Amniotic stem cell (primary cell): Measurements from ENCODE around the gene SLC39A9.
A peak's percentile ranks its signal among the peaks of the same experiment; 100 is the strongest.

Experiments
- DNase-seq: peaks from one replicate; lab custom pipeline; 2025; lab: John Stamatoyannopoulos, UW

SLC39A9 gene, protein sequence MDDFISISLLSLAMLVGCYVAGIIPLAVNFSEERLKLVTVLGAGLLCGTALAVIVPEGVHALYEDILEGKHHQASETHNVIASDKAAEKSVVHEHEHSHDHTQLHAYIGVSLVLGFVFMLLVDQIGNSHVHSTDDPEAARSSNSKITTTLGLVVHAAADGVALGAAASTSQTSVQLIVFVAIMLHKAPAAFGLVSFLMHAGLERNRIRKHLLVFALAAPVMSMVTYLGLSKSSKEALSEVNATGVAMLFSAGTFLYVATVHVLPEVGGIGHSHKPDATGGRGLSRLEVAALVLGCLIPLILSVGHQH

DNA sequence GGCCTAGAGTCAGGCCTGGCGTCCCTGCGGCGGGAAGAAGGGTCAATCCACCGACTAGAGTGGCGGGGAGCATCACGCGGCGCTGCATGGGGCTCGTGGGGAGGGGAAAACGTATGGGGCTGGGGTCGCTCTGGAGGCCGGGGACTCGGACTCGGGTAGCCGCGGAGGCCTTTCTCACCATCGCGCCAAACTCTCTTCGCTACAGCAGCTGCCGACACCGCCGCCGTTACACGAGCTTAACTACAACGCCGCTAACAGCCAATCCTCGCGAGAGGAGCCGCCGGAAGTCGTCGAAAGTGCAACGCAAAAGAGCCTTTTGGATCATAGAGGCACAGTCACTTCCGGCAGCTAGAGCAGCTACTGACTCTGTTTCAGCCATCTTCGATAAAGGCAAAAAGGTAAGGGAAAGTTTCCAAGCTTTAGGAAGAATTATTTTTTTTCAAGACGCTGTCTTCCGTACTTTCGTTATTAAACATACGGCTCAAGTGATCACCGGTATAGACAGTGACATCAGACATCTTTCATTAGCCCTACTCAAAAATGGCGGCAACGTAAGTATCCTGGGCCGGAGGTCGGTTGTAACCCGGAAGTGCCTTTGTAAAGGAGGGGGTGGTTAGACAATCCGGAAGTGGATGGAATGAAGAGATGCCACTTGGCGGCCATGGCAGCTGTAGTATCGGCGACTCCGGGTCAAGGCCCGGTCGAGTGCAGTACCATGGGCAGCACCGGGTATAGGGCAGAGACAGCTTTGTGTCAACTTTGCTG lies at the start of gene SLC39A9, which contains the start of gene ERH:
Gene SLC39A9 (plus strand): TSS at position 640 of the 765 bp plus-strand sequence. CDS start 678 bp downstream, outside the sequence.
Gene ERH (minus strand): TSS at position 247 of the 765 bp plus-strand sequence. CDS start 66 bp downstream, at position 181.
- DNase-seq: peak; percentile 97

DNA sequence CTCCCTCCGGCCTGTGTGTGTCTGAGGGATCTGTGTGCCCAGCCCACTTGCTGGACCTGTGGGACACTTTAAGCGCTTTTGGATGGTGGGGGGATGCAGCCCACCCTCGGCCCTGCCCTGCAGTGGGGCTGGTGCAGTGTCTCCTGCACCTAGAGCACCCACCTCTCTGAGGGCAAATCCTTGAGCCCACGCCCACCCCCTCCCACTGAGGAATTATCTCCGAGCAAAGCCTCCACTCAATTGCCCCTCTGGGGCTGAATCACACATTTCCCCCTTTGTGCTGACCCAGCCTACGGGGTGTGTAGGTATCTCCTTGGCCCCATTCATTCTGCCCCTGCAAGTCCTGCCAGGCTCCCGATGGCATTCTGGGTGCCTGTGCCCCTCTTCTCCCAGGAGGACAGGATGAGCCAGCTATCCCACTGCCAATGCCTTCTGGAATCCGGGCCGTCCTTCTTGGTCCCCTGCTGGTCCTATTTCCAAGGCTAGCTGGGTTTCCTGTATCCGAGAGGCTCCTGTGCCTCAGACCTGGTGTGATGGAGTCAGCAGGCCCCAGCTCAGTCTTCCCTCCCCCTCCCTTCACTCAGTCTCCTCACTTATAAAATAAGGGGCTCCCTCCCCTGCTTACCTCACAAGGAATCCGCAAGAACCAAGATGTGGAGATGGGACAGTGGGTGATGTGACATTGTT lies 49.3 kb upstream of the SLC39A9 start:
- DNase-seq: no peak

DNA sequence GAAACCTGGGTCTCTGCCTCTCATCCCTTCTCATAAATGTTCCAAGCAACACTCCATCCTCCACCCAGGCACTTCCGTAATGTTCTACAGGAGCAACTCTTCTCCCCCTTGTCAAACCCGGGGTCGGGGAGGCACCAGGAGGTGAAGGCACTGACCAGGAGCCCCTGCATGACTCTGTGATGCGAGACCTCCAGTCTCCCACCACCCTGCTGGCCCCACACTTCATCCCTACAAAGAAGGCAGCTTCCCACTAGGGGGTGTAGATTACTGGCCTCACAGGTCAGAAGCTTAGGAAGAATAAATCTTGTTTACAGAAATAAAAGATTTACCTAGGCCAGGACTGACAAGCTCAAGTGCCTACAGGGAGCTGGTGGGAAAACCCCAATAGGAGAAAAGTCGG lies 47.6 kb upstream of the SLC39A9 start:
- no peak for DNase-seq

DNA sequence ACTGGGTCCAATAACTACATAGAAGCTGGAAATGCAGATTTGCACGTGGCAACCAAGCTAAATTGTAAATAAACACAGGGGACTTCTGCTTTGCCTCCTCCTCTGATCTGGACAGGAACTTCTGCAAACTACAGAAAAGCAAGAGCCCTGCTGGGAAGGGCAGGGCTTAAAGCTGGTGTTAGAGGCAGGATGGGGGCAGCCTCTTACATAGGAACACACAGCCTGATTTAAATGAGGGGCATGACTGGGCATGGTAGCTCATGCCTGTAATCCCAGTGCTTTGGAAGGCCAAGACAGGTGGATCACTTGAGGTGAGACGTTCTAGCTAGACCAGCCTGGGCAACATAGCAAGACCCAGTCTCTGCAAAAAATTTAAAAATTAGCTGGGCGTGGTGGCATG lies 47.1 kb upstream of the SLC39A9 start:
- no peak for DNase-seq

DNA sequence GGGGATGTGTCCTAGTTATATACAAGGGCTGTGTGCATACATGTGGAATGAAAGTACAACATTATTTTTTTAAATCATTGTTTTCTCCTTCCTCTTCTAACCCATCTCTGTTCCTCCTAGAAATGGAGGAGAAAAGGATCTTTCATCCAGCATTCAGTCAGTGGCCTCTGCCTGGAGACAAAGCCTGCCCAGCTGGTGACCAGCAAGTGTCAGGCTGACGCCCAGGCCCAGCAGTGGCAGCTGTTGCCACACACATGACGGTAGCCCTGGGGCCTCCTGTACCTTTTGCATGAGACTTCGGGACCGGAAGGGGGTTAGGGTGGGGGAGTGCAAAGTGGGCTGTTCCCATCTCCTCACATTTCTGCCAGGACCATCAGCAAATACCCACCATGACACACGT lies 46.6 kb upstream of the SLC39A9 start:
- no peak for DNase-seq

DNA sequence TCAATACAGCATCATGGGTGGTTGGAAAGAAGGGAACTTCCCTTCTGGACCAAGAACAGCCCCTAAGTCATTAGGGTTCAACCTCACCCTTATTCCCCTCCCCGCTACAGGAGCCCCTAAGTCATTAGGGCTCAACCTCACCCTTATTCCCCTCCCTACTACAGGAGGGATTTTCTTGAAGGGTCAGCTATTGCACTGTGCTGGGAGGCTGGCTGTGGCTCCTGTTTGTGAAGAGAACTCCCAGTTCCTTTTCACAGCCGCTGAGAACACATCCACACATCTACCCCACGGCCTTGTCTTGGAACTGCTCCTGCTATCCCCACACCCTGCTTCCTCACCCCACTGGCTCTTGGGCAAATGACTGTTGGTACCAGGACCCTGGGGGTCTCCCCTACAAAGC lies 45.3 kb upstream of the SLC39A9 start:
- DNase-seq: no peak

DNA sequence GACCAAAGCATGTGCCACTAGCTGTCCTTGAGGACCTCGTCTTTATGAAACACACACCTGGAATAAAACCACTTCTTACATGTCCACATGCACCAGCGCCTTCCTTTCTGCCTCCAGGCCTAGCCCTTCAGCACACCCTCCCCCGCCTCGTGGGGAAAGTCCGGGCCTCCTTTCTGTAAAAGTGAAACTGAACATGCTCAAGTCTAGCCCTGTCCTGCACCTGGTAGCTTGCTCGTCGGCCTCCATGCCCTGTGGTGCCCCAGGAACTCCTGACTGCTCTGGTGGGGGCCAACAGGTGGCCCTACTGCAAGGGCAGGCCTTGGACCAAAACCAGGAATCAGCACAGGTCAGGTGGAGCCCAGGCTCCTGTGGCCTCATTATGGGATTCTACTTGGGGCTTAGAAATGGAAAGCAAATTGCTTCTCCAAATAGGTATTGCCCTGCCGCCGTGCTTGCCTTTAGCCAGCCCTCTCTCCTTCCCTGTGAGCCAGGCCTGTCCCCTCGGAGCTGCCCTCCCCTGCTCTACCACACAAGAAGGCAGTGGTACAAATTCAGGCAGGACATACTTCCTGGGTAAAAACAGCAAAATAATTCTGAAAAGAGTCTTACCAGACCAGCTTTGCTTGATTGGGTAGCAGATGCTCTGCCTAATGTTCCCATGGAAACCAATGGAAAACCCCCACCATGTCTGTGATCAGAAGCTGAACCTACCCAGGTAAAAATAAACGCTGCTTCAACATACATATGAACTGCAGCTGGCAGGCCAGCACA lies 43.9 kb upstream of the SLC39A9 start:
- no peak for DNase-seq

DNA sequence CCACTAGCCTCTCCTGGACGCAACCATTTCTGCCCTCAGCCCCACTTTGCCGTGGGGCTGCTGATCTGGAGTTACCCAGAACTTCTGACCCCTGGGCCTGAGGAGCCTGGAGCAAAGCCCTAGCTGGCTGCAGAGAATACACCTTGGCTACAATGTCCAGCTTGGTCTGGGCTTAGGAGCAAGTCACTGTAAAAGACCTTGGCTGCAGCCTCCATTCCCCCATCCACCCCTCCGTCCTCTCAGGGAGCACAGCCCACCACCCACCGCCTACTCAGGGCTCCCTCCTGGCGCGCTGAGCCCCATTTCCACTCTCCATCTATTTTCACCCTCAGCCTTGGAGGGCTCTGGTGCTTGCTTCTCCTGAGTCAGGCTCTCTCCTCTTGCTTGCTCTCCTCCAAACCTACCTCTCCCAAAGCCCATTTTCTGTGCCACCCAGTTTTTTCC lies 43.3 kb upstream of the SLC39A9 start:
- no peak for DNase-seq

DNA sequence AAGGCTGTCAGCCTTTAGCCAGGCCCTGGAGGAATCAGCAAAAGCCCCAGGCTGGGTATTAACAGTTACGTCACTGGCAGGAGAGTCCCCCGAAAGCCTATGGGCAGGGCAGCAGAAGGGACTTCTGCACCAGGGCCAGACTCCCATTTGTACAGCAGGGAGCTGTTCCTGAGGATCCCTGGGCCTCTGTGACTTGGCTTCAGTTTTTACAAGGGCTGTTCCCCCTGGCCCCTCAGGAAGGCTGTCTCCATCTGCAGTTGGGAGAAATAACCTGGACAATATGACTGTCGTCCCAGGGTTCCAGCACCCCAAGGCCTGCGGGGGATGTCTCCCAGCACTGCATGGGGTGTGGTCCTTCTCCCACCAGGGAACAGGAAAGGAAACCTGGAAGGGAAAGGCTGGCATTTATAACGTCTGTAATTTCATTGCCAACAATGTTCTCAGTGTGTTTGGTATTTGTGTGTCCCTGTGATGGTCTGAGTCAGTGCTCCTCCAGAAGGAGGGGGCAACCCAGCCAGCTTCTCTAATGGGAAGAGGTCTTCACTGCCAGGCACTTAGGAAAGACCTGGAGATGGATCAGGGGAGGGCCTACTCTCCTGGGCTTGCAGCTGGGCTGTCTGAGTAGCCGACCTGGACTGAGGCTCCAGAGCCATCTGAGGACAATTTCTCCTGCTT lies 42.7 kb upstream of the SLC39A9 start:
- DNase-seq: peak; percentile 11

DNA sequence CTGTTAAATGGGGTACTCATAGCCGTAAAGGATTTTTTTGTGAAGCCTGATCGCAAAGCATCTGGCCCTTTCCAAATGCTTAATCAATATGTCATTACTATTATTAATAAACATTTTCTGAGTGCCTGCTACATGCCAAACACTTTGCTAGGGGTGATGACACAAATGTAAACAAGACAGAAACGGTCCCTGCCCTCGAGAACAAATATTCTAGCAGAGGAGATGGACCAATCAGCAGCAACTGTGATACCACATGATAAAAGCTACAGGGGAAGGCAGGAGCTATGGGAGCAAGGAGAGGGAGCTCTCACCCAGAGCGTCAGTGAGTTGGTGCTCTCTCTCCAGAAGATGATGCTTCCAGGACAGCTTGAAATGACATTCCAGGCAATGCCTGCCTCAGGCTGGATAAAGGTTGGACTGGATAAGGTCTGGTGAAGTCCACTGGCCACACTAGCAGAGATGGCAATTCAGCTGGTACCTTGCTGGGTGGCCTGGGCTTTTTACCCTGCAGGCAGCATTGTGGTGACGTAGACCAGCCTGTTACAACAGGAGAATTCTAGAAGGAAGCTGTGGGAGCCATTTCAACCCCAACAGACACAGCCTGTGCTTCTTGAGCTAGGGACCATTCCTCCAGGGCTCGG lies 41.5 kb upstream of the SLC39A9 start:
- no peak for DNase-seq

DNA sequence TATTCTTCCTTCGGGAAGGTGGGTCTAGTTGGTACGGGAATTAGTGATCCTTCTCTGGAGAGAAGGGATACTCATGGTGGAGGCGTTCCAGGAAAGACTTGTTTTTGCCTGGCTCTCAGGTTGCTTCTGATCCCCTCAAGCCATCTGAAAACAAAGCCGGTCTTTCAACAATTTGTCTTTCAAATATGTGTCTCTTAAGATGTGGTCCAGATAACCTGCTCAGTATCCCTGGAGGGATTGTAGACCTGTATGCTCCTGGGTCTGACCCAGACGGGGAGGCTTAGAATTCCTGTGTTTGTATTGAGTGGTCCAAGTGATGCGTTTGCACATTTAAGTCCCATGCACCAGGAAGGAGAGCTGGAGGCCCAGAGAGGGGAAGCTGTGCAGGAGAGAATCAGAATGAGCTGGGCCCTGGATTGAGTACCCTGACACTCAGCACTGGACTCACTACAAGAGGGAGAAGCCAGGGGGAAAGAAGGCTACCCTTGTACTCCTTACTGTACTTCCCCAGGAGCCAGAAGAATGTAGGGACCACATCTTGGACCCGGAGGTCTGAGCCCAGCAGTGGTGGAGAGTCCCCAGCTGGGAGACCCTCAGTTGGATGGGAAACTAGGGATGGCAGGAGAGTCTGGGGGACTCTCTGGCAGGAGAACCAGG lies 40.8 kb upstream of the SLC39A9 start:
- no peak for DNase-seq

DNA sequence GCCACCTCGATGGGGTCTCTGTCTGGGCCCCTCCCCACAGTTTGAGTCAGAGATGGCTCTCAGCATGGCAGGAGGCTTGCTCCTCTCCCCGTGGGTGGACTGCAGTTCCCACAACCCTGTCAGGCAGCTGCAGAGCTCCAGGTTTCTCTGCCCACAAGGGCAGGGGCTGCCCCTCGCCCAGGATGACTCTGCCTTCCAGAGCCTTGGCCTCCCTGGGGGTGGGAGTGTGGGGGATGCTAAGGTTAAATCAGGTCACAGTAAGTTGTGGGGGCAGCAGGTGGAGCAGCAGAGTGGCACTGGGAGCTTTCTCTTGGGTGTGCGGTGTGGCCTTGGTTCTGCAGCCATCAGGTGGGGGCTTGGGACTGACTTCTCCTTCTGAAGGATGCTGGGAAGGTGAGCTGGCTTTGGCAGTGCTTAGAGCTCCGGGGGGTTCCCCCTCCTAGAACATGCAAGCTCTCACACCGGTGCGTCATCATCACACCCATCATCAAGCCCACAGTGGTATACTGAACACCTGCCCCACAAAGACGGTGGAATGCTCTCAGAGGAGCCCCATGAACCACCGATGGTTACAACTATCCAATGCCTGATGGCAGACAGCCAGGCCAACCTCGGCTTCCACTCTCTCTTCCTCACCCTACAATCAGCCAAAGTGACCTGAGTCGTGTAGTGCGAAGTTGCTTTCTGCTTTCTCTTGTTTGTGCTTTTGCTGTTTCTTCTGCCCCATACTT lies 40.1 kb upstream of the SLC39A9 start:
- DNase-seq: no peak

DNA sequence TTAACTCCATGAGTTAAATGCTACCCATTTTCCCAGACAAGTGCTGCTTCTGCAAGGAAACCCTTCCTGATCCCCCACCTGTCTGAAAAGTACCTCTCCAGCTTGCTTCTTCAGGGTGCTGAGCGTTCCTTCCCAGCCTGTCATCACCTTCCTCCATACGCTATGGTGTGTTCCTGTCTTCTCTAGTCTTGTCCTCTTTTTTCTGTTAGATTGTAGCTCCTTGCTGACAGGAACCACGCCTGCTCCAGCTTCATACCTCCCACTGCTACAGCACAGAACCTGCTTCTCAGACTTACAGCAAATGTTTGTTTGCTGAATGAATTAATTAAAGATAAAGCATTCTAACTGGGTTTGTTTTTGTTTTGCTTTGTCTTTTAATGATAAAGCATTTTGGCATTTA lies 39.5 kb upstream of the SLC39A9 start:
- no peak for DNase-seq

DNA sequence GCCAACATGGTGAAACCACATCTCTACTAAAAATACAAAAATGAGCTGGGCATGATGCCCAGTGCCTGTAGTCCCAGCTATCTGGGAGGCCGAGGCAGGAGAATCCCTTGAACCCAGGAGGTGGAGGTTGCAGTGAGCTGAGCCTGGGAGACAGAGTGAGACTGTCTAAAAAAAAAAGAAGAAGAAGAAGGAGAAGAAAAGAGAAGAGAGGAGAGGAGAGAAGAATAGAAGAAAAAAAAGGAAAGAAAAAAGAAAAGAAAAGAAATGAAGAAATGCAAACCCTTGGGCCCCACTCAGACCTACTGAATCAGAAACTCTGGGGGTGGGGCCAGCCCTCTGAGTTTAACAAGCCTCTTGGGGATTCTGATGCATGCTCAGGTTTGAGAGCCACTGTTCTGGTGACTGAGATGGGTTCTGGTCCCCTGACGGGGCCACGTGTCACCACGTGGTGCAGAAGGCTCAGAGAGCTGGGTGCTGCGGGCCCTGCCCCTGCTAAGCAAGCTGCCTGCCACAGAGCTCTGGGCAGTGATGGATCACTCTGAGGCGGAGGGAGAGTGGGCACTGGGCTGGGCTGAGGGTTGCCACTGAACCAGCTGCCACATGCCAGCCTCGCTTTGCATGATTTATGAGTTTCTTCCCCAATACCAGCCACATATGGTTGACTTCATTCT lies 37.9 kb upstream of the SLC39A9 start:
- DNase-seq: no peak

DNA sequence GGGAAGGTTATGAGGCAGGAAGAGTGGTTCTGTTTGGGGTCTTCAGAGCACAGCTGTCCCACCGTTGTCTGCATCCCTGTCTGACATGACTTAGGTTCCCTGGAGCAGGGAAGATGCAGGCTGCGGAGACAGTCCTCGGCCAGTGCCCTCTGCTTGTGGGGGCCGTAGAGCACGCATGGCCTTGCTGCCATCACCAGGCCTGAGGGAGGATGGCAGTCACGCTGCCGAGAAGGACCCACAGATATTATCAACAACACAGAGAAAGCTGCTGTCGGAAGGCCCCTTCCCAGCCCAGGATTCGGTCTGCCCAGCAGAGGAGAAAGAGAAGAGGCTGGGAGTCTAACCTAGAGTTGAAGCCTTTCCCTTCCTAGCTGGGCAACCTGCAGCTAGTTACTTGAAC lies 35.4 kb upstream of the SLC39A9 start:
- DNase-seq: no peak

DNA sequence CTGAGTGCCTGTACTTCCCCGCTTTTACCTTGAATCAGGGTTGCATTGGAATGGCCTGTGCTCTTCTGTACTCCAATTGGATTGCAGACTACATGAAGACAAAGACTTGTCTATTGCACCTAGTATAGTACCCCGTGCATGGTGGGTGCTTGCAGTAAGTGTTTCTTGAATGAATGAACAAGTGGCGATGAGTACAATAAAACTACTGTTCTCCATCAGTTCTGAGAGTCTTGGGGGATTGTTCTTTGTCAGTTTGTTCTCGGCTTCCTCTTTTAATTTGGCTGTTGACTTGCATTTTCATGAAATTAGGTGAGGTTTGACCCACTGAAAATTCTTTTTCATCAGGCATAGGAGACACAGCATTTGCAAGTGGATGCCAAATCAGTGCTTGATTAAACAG lies 34.5 kb upstream of the SLC39A9 start:
- no peak for DNase-seq

DNA sequence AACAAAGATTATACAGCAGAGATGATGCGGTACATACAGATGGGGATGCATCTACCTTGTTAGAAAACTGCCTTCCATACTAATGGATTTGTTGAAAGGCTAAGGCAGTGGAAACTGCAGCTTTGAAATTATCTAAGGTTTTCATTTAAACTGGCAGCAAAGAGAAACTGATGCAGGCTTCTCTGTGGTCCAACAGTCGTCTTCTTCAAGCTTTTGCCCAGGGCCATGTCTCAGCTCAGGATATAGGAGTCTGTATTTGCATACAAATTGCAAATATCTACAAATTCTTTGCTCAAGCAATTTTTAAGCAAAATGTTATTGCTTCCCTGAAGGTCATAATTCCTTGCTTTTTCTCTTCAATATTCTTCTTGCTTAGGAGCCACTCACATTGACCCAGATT lies 34.1 kb upstream of the SLC39A9 start:
- DNase-seq: no peak

DNA sequence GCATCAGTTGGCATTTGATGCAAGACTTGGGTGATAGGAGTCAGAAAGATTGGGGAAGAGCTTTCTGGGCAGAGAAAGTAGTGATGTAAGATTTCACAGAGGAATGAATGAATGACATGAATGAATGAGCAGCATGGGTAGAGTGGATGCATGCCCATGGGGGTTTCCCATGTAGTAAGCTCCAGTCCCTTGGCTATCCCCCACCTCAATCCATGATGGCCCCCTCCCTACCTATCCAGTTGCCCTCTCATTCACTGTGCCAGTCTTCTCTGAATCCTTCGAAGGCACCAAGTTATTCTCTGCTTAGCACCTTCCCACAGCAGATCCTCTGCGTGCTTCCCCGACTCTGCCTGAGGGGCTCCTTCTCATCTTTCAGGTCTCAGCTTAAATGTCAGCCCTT lies 32.4 kb upstream of the SLC39A9 start:
- no peak for DNase-seq

DNA sequence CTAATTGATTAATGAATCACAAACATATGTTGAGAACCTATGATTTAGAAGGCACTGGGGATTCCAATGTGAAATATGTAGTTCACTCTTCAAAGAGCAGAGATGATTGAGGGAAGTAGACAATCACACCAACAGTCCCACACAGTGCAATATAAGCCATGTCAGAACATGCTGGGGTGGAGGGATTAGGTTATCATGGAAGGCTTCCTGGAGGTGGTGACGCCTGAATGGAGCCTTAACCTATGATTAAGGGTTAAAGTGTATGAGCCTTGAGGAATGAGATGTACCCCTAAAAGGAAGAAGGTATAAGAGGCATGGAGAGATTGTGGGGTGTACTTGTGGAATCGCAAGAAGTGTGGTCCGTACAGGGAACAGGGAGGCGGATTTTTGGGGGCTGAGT lies 31.7 kb upstream of the SLC39A9 start:
- DNase-seq: no peak
